GM19023 (cell line): ENCODE data around the gene RNF144A.
A peak's percentile ranks its signal among the peaks of the same experiment; 100 is the strongest.
"Not testable (repeated sequence)": the region's sequence is repeated elsewhere in the genome, so short reads cannot be mapped to it uniquely, and the experiment has no call there.

Experiments used
- ATAC-seq: cut with Tn5 transposase; IDR thresholded peaks from one replicate; pipeline ENCODE4 v1.9.1; 2021; ENCODE audit warnings: mild to moderate bottlenecking, moderate library complexity; ENCODE audit not compliant: unreplicated experiment

The RNF144A gene

GRCh38 chr2:6917071-6917760, at the start of gene RNF144A:
TSS of gene RNF144A (plus strand) at chr2:6917412. CDS start at chr2:6996927, 79,515 bp downstream.
- ATAC-seq, result peak; percentile 88

- no peak for ATAC-seq
These were observed 44.8 kb upstream of the RNF144A start for GRCh38 chr2:6872394-6872793.

GRCh38 chr2:6874032-6874431, 43.2 kb upstream of the RNF144A start:
- ATAC-seq, result no peak

GRCh38 chr2:6876309-6876708, 40.9 kb upstream of the RNF144A start:
- no peak for ATAC-seq

- ATAC-seq, result peak; percentile 85
These were observed 39.6 kb upstream of the RNF144A start, which contains the start of gene RSAD2 for GRCh38 chr2:6877402-6878304. TSS of gene RSAD2 (plus strand) at chr2:6877777. CDS start at chr2:6877801, 24 bp downstream.

GRCh38 chr2:6878549-6878948, 38.7 kb upstream of the RNF144A start:
- no peak for ATAC-seq

GRCh38 chr2:6879011-6879410, 38.2 kb upstream of the RNF144A start:
- no peak for ATAC-seq

GRCh38 chr2:6880200-6880733, 36.9 kb upstream of the RNF144A start:
- ATAC-seq, result no peak

- ATAC-seq, result no peak
These were observed 36.2 kb upstream of the RNF144A start for GRCh38 chr2:6881046-6881445.

GRCh38 chr2:6881516-6881915, 35.7 kb upstream of the RNF144A start:
- no peak for ATAC-seq

GRCh38 chr2:6883448-6884122, 33.6 kb upstream of the RNF144A start:
- no peak for ATAC-seq

GRCh38 chr2:6885551-6885950, 31.7 kb upstream of the RNF144A start:
- no peak for ATAC-seq

GRCh38 chr2:6885968-6886367, 31.2 kb upstream of the RNF144A start:
- ATAC-seq, result no peak

GRCh38 chr2:6887751-6888192, 29.4 kb upstream of the RNF144A start:
- no peak for ATAC-seq

- no peak for ATAC-seq
These were observed 28.5 kb upstream of the RNF144A start for GRCh38 chr2:6888724-6889123.

GRCh38 chr2:6893876-6894482, 23.2 kb upstream of the RNF144A start:
- ATAC-seq, result no peak

GRCh38 chr2:6896930-6897759, 20.1 kb upstream of the RNF144A start:
- ATAC-seq, result no peak

GRCh38 chr2:6902581-6902980, 14.6 kb upstream of the RNF144A start:
- ATAC-seq, result not testable (repeated sequence)

GRCh38 chr2:6905668-6906067, 11.5 kb upstream of the RNF144A start:
- ATAC-seq, result no peak
